ENCODE results near the gene CSTB.

CSTB gene

GRCh38 chr21:43766734-43767497 lies 9.2 kb downstream of the CSTB start:
- DNase-seq, result no peak

DNA sequence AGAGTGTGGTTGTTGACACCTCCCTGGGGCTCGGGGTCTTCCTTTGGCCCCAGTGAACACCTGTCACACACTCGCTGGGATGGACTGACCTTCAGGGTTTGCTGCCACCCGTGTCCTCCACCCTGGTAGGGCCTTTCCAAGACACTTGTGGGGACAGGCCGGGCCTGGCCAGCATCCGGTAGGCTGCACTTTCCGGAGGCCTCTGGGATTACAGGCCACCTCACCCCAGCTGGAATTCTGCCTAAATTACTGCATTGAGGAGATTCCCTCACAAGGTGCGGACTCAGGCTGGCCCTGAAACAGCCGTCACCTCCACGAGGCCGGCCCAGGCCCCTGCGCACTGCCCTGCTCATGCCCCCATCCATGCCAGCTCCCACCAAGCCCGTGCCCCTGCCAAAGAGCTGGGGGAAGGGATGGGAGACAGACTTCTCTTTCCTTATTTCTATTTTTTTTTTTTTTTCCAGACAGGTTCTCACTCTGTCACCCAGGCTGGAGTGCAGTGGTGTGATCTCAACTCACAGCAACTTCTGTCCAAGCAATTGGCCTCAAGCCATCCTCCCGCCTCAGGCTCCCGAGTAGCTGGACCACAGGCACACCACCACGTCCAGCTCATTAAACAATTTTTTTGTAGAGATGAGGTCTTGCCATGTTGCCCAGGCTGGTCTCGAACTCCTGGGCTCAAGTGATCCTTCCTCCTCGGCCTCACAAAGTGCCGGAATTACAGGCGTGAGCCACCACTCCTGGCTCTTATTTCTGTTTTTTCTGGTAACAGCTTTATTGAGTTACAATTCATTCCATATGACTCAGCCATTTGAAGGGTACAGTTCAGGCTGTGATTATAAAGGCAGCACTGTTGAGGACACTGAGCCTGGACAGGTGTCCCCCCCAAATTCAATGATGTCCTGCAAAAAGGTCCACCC lies 11.3 kb downstream of the CSTB start:
- no peak for DNase-seq

DNA sequence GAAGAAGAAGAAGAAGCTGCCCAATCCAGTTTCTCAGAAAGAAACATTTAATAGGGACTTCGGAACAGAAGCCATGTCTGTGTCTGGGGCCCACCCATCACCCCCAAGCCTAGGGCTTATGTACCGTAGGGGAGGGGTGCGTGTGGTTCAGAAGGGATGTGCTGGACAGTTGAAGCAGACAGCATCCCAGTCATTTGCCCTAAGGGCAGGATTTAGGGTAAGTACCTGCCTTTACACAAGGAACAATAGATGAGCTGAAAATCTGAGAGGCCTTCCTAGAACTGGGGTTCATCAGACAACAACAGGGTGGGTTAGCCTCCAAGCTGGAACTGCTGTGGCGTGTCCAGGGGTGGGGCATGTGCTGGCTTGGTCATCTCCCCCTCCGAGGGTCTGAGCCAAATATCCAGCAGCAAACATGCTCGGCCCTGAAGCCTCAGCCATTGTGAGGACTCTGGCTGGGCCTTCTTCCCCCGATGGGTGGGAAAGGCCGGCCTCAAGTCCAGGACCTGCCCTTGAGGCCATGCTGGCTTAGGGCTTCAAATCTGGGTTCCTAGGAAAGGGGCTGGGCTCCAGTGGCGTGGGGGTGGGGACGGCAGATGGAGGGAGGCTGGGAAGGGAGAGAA lies 12.1 kb downstream of the CSTB start:
- no peak for DNase-seq

DNA sequence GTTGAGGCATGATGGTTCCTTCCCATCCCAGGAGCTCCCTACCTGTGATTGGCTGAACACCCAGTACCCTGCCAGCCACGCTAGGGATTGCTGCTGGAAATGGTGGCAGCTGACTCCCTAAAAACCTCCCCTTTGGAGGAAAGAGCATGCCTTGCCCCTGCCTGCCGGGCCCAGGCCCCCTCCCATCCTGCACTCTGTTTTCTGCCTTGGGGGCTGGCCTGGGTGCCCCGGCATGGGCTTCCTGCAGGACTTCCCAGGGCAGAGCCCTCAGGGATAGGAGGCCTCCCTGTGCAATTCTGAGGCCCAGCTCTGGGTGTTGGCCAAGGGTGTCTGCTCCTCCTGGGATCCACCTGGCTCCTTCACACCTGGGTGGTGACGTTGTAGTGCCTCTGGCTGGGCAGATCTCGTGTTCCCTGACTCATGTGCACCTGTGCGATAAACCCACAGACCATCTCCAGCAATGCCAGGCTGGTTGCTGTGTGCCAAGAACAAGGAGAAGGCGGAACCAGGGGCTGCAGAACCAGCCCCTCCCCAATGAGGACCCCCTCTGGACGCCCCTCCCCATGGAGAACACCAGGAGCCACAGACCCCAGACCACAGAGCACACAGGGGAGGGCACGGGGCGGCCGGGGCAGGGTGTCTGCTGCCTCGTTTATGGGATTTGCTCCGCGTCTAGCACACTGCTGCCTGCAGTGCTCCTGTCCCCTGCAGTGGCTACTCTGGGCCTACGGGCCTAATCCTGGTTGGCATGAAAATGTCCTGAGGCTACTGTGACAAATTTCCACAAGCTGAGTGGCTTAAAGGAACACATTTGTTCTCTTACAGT lies 13.6 kb downstream of the CSTB start:
- DNase-seq, result no peak

GRCh38 chr21:43761886-43762285 lies 14.2 kb downstream of the CSTB start:
- DNase-seq, result no peak

- no peak for DNase-seq
Observed at GRCh38 chr21:43760391-43760958, 15.6 kb downstream of the CSTB start.

DNA sequence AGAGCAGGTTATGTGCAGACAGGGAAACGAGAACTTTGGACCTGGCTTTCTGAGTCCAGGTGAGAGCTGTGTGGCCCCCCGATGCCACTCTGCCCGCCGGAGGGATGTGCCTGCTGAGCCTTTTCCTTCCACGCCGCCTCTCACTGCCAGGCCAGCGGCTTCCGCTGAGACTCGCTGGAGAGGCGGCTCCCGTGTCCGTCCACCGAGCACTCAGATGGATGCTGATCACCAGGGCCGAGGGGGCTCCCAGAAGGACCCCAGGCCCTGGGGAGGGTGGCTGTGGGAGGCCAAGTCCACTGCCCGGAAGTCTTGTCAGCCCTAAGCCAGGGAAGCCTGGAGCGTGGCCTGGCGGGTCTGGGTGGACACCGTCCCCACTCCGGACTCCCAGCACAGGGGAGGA lies 16.5 kb downstream of the CSTB start:
- DNase-seq, result no peak

DNA sequence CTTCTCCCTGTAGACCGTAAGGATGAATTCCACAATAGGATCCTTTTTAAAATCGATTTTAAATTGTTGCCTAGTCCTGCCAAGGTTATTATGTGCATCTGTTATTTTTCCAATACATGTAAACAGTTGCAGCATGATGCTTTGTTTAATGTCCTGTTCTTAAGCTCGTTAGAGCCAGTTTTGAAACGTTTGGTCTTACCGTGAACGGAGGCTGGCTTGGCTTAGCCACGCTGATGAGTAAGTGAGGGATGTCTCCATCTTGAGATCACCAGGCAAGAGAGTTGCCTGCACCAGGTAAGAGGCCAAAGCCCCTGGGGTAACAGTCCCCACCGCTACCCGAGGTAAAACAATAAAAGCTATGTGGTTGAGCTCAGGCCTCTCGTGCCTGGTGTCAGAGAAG lies 17.3 kb downstream of the CSTB start:
- no peak for DNase-seq

- DNase-seq, result no peak
Observed at GRCh38 chr21:43758111-43758641, 17.9 kb downstream of the CSTB start.

- no peak for DNase-seq
Observed at GRCh38 chr21:43757601-43758000, 18.5 kb downstream of the CSTB start.

GRCh38 chr21:43755820-43756594 lies 20.1 kb downstream of the CSTB start:
- no peak for DNase-seq

DNA sequence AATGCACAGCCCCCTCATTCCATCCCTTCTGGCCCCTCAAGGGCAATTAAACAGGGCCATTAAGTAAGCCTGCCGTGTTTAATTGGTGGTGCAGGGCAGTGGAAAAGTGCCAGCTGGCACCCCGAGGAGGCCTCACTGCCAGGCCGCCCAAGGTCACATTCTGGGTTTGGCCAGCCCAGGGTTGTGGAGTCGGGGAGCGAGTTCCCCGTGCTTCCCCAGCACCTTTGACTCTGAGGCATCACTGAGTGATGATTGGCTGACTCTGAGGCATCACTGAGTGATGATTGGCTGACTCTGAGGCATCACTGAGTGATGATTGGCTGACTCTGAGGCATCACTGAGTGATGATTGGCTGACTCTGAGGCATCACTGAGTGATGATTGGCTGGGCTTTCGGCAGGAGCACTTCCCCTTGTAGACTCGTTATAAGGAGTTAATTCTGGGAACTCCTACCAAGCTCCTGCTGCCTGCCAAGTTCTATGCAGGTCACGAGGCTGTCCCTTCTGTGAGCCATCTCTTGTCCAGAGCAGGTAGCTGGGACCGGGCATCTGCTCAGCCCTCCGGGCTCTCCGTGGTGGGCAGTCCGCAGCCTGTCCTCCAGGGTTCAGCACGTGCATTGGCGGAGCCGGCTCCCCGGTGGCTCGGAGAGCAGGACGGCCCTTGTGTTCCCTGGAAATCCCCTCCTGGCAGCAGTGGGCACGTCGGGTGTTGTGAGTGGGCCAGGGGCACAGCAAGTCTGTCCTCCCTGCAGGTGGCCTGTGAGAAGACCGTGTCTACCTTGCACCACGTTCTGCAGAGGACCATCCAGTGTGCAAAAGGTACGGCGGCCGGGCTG lies 20.9 kb downstream of the CSTB start:
- DNase-seq, result no peak

DNA sequence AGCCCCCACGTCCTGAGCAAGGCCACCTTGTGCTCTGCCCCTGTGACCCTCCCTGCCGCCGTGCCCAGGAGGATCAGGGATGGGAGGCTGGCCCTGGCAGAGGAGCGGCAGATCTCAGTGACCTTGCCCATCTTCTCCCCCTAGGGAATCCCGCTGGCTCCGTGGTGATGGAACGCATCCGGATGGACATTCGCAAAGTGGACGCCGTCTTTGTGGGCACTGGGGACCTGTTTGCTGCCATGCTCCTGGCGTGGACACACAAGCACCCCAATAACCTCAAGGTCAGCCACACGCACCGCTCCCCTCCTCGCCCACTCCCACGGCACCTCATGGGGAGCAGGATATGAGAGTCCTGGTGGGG lies 22.7 kb downstream of the CSTB start:
- no peak for DNase-seq

DNA sequence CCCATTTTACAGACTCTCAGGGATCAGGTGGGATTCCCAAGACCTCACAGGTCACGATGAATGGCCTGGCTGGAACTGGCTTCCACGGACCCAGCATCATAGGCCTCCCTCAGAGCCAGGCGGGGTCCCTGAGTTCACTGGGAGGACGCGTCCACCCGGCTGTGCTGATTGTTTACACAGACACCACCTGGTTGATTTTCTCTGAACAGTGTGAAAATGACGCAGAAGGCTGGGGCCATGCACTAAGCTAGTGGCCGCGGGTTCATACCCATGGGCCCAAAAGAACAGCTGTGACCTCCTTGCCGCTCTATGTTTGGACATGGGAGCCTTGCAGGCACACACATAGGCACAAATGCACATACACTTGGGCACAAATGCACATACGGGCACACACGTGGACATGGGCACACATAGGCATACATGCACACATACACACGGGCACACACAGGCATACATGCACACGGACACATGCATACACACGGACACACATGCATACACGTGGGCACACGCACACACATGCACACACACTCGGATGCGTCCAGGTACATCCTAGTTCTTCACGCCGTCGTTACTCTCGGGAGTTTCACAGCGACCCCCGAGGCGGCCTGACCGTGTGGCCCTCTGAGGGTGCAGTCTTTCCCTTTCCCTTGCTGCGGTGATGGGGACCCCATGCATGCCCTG lies 23.2 kb downstream of the CSTB start:
- DNase-seq, result no peak

DNA sequence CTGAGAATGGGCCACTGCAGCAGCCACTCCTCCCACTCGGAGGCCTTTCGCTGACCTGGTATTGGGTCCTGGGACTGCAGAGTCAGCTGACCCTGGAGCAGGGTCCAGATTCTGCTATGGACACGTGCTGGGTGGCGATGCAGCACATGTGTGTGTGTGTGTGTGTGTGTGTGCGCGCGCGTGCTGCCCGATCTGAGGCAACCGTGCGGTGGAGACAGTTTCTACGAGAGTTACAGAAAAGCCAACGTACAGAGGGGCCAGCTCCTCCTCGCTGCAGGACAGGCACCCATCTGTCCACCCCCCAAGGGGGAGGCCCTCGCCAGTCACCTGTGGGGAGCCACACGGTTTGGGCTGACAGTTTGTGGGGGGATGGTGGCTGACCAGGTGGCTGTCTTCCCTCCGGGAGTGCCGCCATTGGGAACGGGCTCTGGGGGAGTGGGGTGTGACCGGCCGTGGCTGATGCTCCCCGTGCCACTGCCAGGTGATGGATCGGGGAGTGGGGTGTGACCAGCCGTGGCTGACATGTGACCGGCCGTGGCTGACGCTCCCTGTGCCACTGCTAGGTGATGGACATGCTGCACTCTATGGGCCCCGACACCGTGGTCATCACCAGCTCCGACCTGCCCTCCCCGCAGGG lies 24.0 kb downstream of the CSTB start:
- no peak for DNase-seq

GRCh38 chr21:43750339-43751033 lies 25.6 kb downstream of the CSTB start:
- no peak for DNase-seq

GRCh38 chr21:43749651-43750262 lies 26.4 kb downstream of the CSTB start:
- no peak for DNase-seq

DNA sequence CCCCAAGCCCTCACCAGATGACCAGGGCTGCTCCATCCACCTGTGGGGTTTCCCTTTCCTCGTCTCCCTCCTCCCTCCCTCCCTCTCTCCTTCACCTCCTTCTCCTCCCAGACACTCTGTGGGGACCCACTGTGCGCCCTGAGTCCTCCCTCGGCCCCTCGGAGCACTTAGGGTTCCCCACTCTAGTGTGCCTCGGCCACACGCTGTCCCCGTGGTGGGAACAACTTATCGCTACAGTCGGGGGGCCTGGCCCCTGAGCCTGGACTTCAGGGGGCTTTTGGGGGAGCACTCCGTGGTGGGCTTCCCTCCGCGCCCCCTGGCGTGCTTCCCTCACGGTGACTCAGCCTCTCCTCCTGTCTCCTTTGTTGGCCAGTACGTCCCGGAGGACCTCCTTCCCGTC lies 27.5 kb downstream of the CSTB start:
- no peak for DNase-seq

All from NCI-H2107 (cell line).